ENCODE results near the gene ADRM1. TPM values are rescaled to one million over a fixed set of nuclear protein-coding genes. Genes with fewer than 3 reads are reported as not detected.
A peak's percentile ranks its signal among the peaks of the same experiment; 100 is the strongest.

The ADRM1 gene
- total RNA-seq, 2 experiments from 2014 or later = 110 to 115 TPM

- Mint-ChIP-seq H3K27me3 (no peaks in the 10 kb centered on the region), H3K27ac (no peak overlapping the region), H3K36me3 (ENCODE audit: low read depth) (peaks cover 3% of the 10 kb centered on the region), H3K4me1 (ENCODE audit: low read depth) (peaks cover 2% of the 10 kb centered on the region), H3K9me3 (no peaks in the 10 kb centered on the region), H3K4me3 (no peak overlapping the region)
- TF ChIP-seq, protein P1, sequence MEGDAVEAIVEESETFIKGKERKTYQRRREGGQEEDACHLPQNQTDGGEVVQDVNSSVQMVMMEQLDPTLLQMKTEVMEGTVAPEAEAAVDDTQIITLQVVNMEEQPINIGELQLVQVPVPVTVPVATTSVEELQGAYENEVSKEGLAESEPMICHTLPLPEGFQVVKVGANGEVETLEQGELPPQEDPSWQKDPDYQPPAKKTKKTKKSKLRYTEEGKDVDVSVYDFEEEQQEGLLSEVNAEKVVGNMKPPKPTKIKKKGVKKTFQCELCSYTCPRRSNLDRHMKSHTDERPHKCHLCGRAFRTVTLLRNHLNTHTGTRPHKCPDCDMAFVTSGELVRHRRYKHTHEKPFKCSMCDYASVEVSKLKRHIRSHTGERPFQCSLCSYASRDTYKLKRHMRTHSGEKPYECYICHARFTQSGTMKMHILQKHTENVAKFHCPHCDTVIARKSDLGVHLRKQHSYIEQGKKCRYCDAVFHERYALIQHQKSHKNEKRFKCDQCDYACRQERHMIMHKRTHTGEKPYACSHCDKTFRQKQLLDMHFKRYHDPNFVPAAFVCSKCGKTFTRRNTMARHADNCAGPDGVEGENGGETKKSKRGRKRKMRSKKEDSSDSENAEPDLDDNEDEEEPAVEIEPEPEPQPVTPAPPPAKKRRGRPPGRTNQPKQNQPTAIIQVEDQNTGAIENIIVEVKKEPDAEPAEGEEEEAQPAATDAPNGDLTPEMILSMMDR (IDR thresholded peaks at IDR 0.05) = no peak
- no peak for ATAC-seq
- intact Hi-C loops (cut with micrococcal nuclease) = no loop called here
- no peak for DNase-seq
- ChIA-PET CTCF (interaction anchor here (1.8 kb wide), 1 partner anchor 10 kb away, joined by 5 read pairs; no protein-coding TSS in a partner anchor), POLR2A (no interaction called here)
These were observed 11.3 kb upstream of the ADRM1 start for GRCh38 chr20:62291251-62292066.

- DNase-seq = no peak
- Mint-ChIP-seq H3K27ac (peak overlapping the region; percentile 39), H3K36me3 (ENCODE audit: low read depth) (peaks cover 3% of the 10 kb centered on the region), H3K27me3 (no peaks in the 10 kb centered on the region), H3K4me1 (ENCODE audit: low read depth) (peaks cover 2% of the 10 kb centered on the region), H3K9me3 (no peaks in the 10 kb centered on the region), H3K4me3 (no peak overlapping the region)
- peak; percentile 37 for ATAC-seq
- POLR2A ChIA-PET = interaction anchor here (0.6 kb wide), 1 partner anchor 127 kb away, joined by 3 read pairs; no protein-coding TSS in a partner anchor
- CTCF ChIA-PET = interaction anchor here (1.8 kb wide), 1 partner anchor 9 kb away, joined by 5 read pairs; no protein-coding TSS in a partner anchor
- intact Hi-C loops (cut with micrococcal nuclease) = no loop called here
- TF ChIP-seq, protein P1 (IDR thresholded peaks at IDR 0.05) = no peak
These were observed 10.7 kb upstream of the ADRM1 start for GRCh38 chr20:62292108-62292507.

DNA sequence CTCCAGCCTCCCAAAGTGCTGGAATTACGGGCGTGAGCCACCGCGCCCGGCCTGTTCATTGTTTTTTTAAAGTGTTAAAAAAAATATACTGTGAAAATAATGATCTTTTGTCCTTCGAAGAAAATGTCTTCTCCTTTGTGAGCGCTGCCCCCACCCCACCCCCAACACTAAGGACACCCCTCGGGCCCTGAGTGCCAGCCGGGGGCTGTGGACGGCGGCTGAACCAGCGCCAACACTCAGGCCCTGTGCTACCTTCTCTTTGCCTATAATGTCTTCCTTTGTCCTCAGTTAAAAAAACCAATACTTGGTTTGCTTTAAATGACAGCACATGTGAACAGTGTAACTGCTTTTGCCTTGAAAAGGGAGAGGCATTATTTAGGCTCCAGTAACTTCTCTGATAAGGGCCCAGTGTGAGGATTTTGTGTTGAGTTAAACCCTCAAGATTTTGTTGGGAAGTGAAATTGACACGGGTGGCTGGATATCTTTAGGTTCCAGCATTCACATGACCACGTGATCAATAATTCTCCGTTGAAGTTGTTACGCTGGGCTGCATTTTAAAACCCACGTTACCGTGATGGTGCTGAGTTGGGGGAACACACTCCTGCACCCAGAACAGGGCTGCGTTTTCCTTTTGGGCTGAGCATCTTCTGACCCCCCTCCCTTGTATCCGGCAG, 9.5 kb upstream of the ADRM1 start:
- POLR2A ChIA-PET = no interaction called here
- DNase-seq = no peak
- H3K4me1 Mint-ChIP-seq (ENCODE audit: low read depth) = peaks cover 2% of the 10 kb centered on the region
- TF ChIP-seq, protein P1 (IDR thresholded peaks at IDR 0.05) = no peak
- no peaks in the 10 kb centered on the region for H3K9me3 Mint-ChIP-seq
- H3K4me3 Mint-ChIP-seq = no peak overlapping the region
- intact Hi-C loops (cut with micrococcal nuclease) = no loop called here
- CTCF ChIA-PET = no interaction called here
- H3K27me3 Mint-ChIP-seq = no peaks in the 10 kb centered on the region
- no peak for ATAC-seq
- H3K27ac Mint-ChIP-seq = no peak overlapping the region
- H3K36me3 Mint-ChIP-seq (ENCODE audit: low read depth) = peaks cover 3% of the 10 kb centered on the region

- no peak for DNase-seq
- ChIA-PET CTCF (no interaction called here), POLR2A (no interaction called here)
- Mint-ChIP-seq H3K4me1 (ENCODE audit: low read depth) (peaks cover 2% of the 10 kb centered on the region), H3K36me3 (ENCODE audit: low read depth) (peaks cover 3% of the 10 kb centered on the region), H3K27me3 (no peaks in the 10 kb centered on the region), H3K4me3 (no peak overlapping the region), H3K9me3 (no peaks in the 10 kb centered on the region), H3K27ac (no peak overlapping the region)
- TF ChIP-seq, protein P1 (IDR thresholded peaks at IDR 0.05) = no peak
- ATAC-seq = no peak
- intact Hi-C loops (cut with micrococcal nuclease) = no loop called here
These were observed 8.9 kb upstream of the ADRM1 start for GRCh38 chr20:62293946-62294345.

- H3K36me3 Mint-ChIP-seq (ENCODE audit: low read depth) = peaks cover 3% of the 10 kb centered on the region
- CTCF ChIA-PET = no interaction called here
- TF ChIP-seq, protein P1 (IDR thresholded peaks at IDR 0.05) = no peak
- H3K4me3 Mint-ChIP-seq = no peak overlapping the region
- no peak for ATAC-seq
- no peaks in the 10 kb centered on the region for H3K9me3 Mint-ChIP-seq
- no peak overlapping the region for H3K27ac Mint-ChIP-seq
- H3K4me1 Mint-ChIP-seq (ENCODE audit: low read depth) = peaks cover 2% of the 10 kb centered on the region
- POLR2A ChIA-PET = no interaction called here
- intact Hi-C loops (cut with micrococcal nuclease) = no loop called here
- no peak for DNase-seq
- H3K27me3 Mint-ChIP-seq = no peaks in the 10 kb centered on the region
These were observed 8.3 kb upstream of the ADRM1 start for GRCh38 chr20:62294516-62294915.
